GM12878 (cell line): Measurements from ENCODE around the gene COMMD10. TPM values are rescaled to one million over a fixed set of nuclear protein-coding genes. Genes with fewer than 3 reads are reported as not detected.

ENCODE experiments used
- ATAC-seq: fragments of 200-7000 bp; cut with Tn5 transposase; 3 replicates; pipeline ENCODE4 v1.9.1; 2020; ENCODE audit warnings: mild to moderate bottlenecking, moderate library complexity
- BruUV-seq: library from RNA; stranded (reverse); fragments of 400-500 nt; replicated peaks from 2 replicates; lab custom pipeline; 2021; lab: Mats Ljungman, UMichigan
- CTCF ChIA-PET: fragments of 300-600 bp; sonication (Branson Sonifier 250); formaldehyde crosslinking; extraction: SDS; loops from one replicate; lab custom pipeline; 2021; ENCODE audit warnings: inconsistent platforms; lab: Yijun Ruan, JAX
- POLR2A ChIA-PET: fragments of 350-600 bp; formaldehyde crosslinking; extraction: SDS; loops from one replicate; lab custom pipeline; 2021; ENCODE audit warnings: inconsistent platforms; lab: Charles Lee
- RAD21 ChIA-PET: fragments of 300-600 bp; sonication (Branson Sonifier 250); formaldehyde crosslinking; loops from one replicate; lab custom pipeline; 2023; ENCODE audit warnings: antibody characterized with exemption; ENCODE audit not compliant: unreplicated experiment; lab: Charles Lee
- SMC1A ChIA-PET: fragments of 300-600 bp; sonication (Branson Sonifier 250); formaldehyde crosslinking; loops from one replicate; lab custom pipeline; 2023; ENCODE audit not compliant: unreplicated experiment, uncharacterized antibody; lab: Charles Lee
- DNase-seq: peaks from one replicate; pipeline ENCODE4 v3.0.0-alpha.2; 2011; ENCODE audit warnings: low read depth, low spot score
- FAIRE-seq: peaks from 3 replicates; lab custom pipeline; 2011; peaks lifted over from hg19 to GRCh38; lab: Jason Lieb, UNC
- H2AFZ ChIP-seq: 2 replicates; pipeline ENCODE4 v1.6.0; 2011; ENCODE audit warnings: low read depth, low read length, control low read depth; ENCODE audit not compliant: control insufficient read depth
- H3K27ac ChIP-seq: 2 replicates; pipeline ENCODE4 v1.5.1; 2011; ENCODE audit warnings: control low read depth; ENCODE audit not compliant: control insufficient read depth, insufficient read depth
- H3K27me3 ChIP-seq, 2 experiments: replicated peaks in 1 of 2; 2 replicates each; pipeline versions ENCODE4 v1.6.0 to v1.6.1; 2011; ENCODE audit warnings: low read length in 1 of 2; ENCODE audit not compliant: control insufficient read depth in 2 of 2, insufficient read depth in 2 of 2
- H3K36me3 ChIP-seq, 2 experiments: 2 replicates each; pipeline ENCODE4 v1.5.1; 2011; ENCODE audit warnings: low read length in 1 of 2; ENCODE audit not compliant: control insufficient read depth in 2 of 2, insufficient read depth in 2 of 2
- H3K4me1 ChIP-seq: 2 replicates; pipeline ENCODE4 v1.6.1; 2011; ENCODE audit warnings: mild to moderate bottlenecking, low read length, moderate library complexity, mixed read lengths; ENCODE audit not compliant: control insufficient read depth, insufficient read depth
- H3K4me2 ChIP-seq: 2 replicates; pipeline ENCODE4 v1.6.0; 2011; ENCODE audit warnings: control low read depth; ENCODE audit not compliant: control insufficient read depth, insufficient read depth
- H3K4me3 ChIP-seq: fragments of 200-600 bp; sonication (generic); 2 replicates; pipeline ENCODE4 v1.5.1; 2016
- H3K79me2 ChIP-seq: 2 replicates; pipeline ENCODE4 v1.6.0; 2011; ENCODE audit warnings: low read length; ENCODE audit not compliant: control insufficient read depth, insufficient read depth
- H3K9ac ChIP-seq: 2 replicates; pipeline ENCODE4 v1.8.0; 2011; ENCODE audit warnings: low read length, control low read depth, mixed read lengths; ENCODE audit not compliant: control insufficient read depth, insufficient read depth
- H3K9me3 ChIP-seq: replicated peaks from 3 replicates; pipeline ENCODE4 v1.5.1; 2011; ENCODE audit warnings: mild to moderate bottlenecking, low read length; ENCODE audit not compliant: control insufficient read depth, insufficient read depth
- H4K20me1 ChIP-seq: 2 replicates; pipeline ENCODE4 v1.6.0; 2011; ENCODE audit not compliant: control insufficient read depth, insufficient read depth
- ASH2L ChIP-seq: fragments of 300-600, 200-600 bp; sonication (generic); IDR thresholded peaks from 2 replicates; pipeline ENCODE4 v1.6.1; 2017; ENCODE audit warnings: low read depth, mild to moderate bottlenecking, borderline replicate concordance
- ATF7 ChIP-seq: fragments of 450-650 bp; IDR thresholded peaks from 2 replicates; pipeline ENCODE4 v1.6.1; 2016; ENCODE audit warnings: low read depth, mild to moderate bottlenecking
- BCL3 ChIP-seq: IDR thresholded peaks from 2 replicates; pipeline ENCODE4 v1.6.1; 2011; ENCODE audit warnings: borderline replicate concordance, low read depth, mild to moderate bottlenecking, moderate library complexity, low read length; ENCODE audit not compliant: insufficient read depth, poor library complexity, severe bottlenecking
- BRCA1 ChIP-seq: IDR thresholded peaks from 2 replicates; pipeline ENCODE4 v1.6.1; 2011; ENCODE audit warnings: low read depth, low read length, improper control_type of control experiment
- CHD4 ChIP-seq: fragments of 200-600 bp; sonication (generic); IDR thresholded peaks from 2 replicates; pipeline ENCODE4 v1.6.1; 2016; ENCODE audit warnings: mild to moderate bottlenecking
- FOS ChIP-seq: IDR thresholded peaks from 3 replicates; pipeline ENCODE4 v1.6.1; 2011; ENCODE audit warnings: borderline replicate concordance; ENCODE audit not compliant: insufficient read length; ENCODE audit errors: extremely low read depth
- JUNB ChIP-seq: IDR thresholded peaks from 2 replicates; pipeline ENCODE4 v1.6.1; 2016; ENCODE audit warnings: antibody characterized with exemption, mild to moderate bottlenecking
- MEF2A ChIP-seq: IDR thresholded peaks from 2 replicates; pipeline ENCODE4 v1.6.1; 2011; ENCODE audit warnings: low read depth, mild to moderate bottlenecking, low read length, moderate library complexity; ENCODE audit not compliant: insufficient read depth
- MXI1 ChIP-seq: fragments of 150-350 bp; IDR thresholded peaks from 2 replicates; pipeline ENCODE4 v1.6.1; 2011; ENCODE audit warnings: low read depth, mild to moderate bottlenecking, inconsistent platforms, low read length, improper control_type of control experiment
- STAT3 ChIP-seq: IDR thresholded peaks from 2 replicates; pipeline ENCODE4 v1.6.1; 2011; ENCODE audit warnings: low read depth, low read length, improper control_type of control experiment
- TBL1XR1 ChIP-seq: IDR thresholded peaks from 2 replicates; pipeline ENCODE4 v1.6.1; 2012; ENCODE audit warnings: low read depth, low read length, improper control_type of control experiment
- USF2 ChIP-seq: IDR thresholded peaks from 2 replicates; pipeline ENCODE4 v1.6.1; 2011; ENCODE audit warnings: low read depth, low read length, improper control_type of control experiment, borderline replicate concordance
- ZNF274 ChIP-seq: IDR thresholded peaks from one replicate; pipeline ENCODE4 v1.8.0; 2011; ENCODE audit not compliant: insufficient read length, insufficient read depth
- ZNF384 ChIP-seq: IDR thresholded peaks from 2 replicates; pipeline ENCODE4 v1.6.1; 2012; ENCODE audit warnings: low read depth, mild to moderate bottlenecking, low read length, improper control_type of control experiment, borderline replicate concordance
- WGBS: methylation state at CpG from one replicate; pipeline ENCODE4 v1.1.6; 2016; ENCODE audit warnings: low lambda C conversion rate; ENCODE audit not compliant: insufficient replicate concordance, insufficient coverage; ENCODE audit errors: missing lambda C conversion rate; 5-methylcytosine and 5-hydroxymethylcytosine counted together
- in situ Hi-C: fragments of 300-500 bp; cut with MboI; formaldehyde crosslinking; loops from 9 replicates; pipeline ENCODE4 v1.14.3; 2018; ENCODE audit warnings: mixed read lengths
- intact Hi-C: fragments of 100-400 bp; cut with micrococcal nuclease; formaldehyde crosslinking; loops from one replicate; pipeline ENCODE4 v1.14.2; 2022; ENCODE audit not compliant: unreplicated experiment
- polyA plus RNA-seq, 11 experiments: library from polyadenylated mRNA; depleted of rRNA in 4 of 11; unstranded in 6 of 11; stranded (reverse) in 5 of 11; fragments of >200 nt; fragmentation: Nextera tagmentation in 4 of 11; fragmentation: Illumina TruSeq in 1 of 11; extraction: Ambion mirVana in 4 of 11; extraction: Trizol in 1 of 11; gene quantifications; 1 replicate in 1 of 11; 2 replicates in 10 of 11; pipeline versions ENCODE4 v1.2.1 to v1.2.3, GENCODE V29; 2011 to 2016; ENCODE audit warnings: inconsistent platforms in 2 of 11, missing spikeins in 2 of 11, low read depth in 1 of 11
- total RNA-seq, 4 experiments: library from RNA; depleted of rRNA in 3 of 4; stranded (reverse); fragments of >200 nt in 3 of 4; fragmentation: Illumina TruSeq in 1 of 4; extraction: Trizol in 1 of 4; gene quantifications; 2 replicates each; pipeline versions ENCODE4 v1.2.1 to v1.2.3, GENCODE V29; 2013 to 2021

The COMMD10 gene
- total and polyA plus RNA-seq, 10 of the 15 experiments (the other 5 are each of a cell fraction or from before 2014, with no cell fraction given), result 19.6 to 98.7 (median 28.0) TPM

- Histone ChIP-seq H3K27me3 (no peaks in the 10 kb centered on the region), H2AFZ (no peak overlapping the region), H3K36me3 (no peaks in the 10 kb centered on the region), H3K9ac (no peak overlapping the region), H3K4me3 (no peak overlapping the region), H3K4me2 (no peak overlapping the region), H4K20me1 (no peaks in the 10 kb centered on the region), H3K27ac (no peak overlapping the region), H3K79me2 (no peaks in the 10 kb centered on the region), H3K9me3 (no peaks in the 10 kb centered on the region), H3K4me1 (no peaks in the 10 kb centered on the region)
- TF ChIP-seq ZNF274 (no peak), JUNB (no peak)
- in situ Hi-C loops, result no loop called here
- RAD21 ChIA-PET, result no interaction called here
- no peak for ATAC-seq
- POLR2A ChIA-PET, result no interaction called here
- no peak for FAIRE-seq
- DNase-seq, result no peak
- CTCF ChIA-PET, result interaction anchor here (0.8 to 1.2 kb wide), 4 partner anchors 17 to 255 kb away, joined by 3 read pairs; no protein-coding TSS in a partner anchor
- no TSS peak for BruUV-seq
- SMC1A ChIA-PET, result interaction anchor here (0.9 to 1.9 kb wide), 3 partner anchors 8 to 80 kb away, joined by 3 to 6 read pairs (median 3); no protein-coding TSS in a partner anchor
- intact Hi-C loops, result no loop called here
- 95% methylated on average over 1 of the region's 1 CpG for WGBS
Measured at GRCh38 chr5:116242343-116242742, 157.5 kb downstream of the COMMD10 start.

GRCh38 chr5:116248432-116248831 lies 163.6 kb downstream of the COMMD10 start:
- DNase-seq (no peak), ATAC-seq (no peak), FAIRE-seq (no peak)
- intact Hi-C loops, result no loop called here
- WGBS, result 96% methylated on average over 3 of the region's 3 CpGs
- no peak overlapping the region for H3K4me3 ChIP-seq
- no peaks in the 10 kb centered on the region for H3K27me3 ChIP-seq
- TF ChIP-seq ZNF384, result no peak
- no peak for TF ChIP-seq MEF2A
- TF ChIP-seq ASH2L, result no peak
- TF ChIP-seq MXI1, result no peak
- TF ChIP-seq BCL3, result no peak
- TF ChIP-seq BRCA1, result no peak
- TF ChIP-seq FOS, result no peak
- no peak for TF ChIP-seq STAT3
- no peak for TF ChIP-seq USF2
- no peak for TF ChIP-seq CHD4
- no peak for TF ChIP-seq TBL1XR1
- TF ChIP-seq ATF7, result no peak
- no TSS peak for BruUV-seq
- RAD21 ChIA-PET, result no interaction called here
- no peaks in the 10 kb centered on the region; the same call in 2 of the 3 replicates for H3K9me3 ChIP-seq
- CTCF ChIA-PET, result no interaction called here
- SMC1A ChIA-PET, result interaction anchor here (0.6 kb wide), 1 partner anchor 1935 kb away, joined by 3 read pairs; no protein-coding TSS in a partner anchor
- no peaks in the 10 kb centered on the region for H4K20me1 ChIP-seq
- POLR2A ChIA-PET, result no interaction called here
- no peaks in the 10 kb centered on the region for H3K79me2 ChIP-seq
- no peak overlapping the region for H3K9ac ChIP-seq
- no peaks in the 10 kb centered on the region for H3K4me1 ChIP-seq
- no peak overlapping the region for H2AFZ ChIP-seq
- no peak overlapping the region for H3K4me2 ChIP-seq
- H3K27ac ChIP-seq, result no peak overlapping the region
- in situ Hi-C loops, result no loop called here
- H3K36me3 ChIP-seq, result no peaks in the 10 kb centered on the region
